M059J (cell line): Measurements from ENCODE around the gene CNTNAP2. TPM values are rescaled to one million over a fixed set of nuclear protein-coding genes. Genes with fewer than 3 reads are reported as not detected.

Source experiments
- DNase-seq: peaks from one replicate; pipeline ENCODE4 v3.0.0-alpha.2; 2012; ENCODE audit warnings: low read depth
- total RNA-seq: library from RNA; depleted of rRNA; stranded (reverse); fragments of >200 nt; shearing (Covaris generic); gene quantifications from 2 replicates; pipeline ENCODE4 v1.2.3, GENCODE V29; 2014; rRNA removed

The CNTNAP2 gene
- total RNA-seq: not detected in 2 replicates

DNA sequence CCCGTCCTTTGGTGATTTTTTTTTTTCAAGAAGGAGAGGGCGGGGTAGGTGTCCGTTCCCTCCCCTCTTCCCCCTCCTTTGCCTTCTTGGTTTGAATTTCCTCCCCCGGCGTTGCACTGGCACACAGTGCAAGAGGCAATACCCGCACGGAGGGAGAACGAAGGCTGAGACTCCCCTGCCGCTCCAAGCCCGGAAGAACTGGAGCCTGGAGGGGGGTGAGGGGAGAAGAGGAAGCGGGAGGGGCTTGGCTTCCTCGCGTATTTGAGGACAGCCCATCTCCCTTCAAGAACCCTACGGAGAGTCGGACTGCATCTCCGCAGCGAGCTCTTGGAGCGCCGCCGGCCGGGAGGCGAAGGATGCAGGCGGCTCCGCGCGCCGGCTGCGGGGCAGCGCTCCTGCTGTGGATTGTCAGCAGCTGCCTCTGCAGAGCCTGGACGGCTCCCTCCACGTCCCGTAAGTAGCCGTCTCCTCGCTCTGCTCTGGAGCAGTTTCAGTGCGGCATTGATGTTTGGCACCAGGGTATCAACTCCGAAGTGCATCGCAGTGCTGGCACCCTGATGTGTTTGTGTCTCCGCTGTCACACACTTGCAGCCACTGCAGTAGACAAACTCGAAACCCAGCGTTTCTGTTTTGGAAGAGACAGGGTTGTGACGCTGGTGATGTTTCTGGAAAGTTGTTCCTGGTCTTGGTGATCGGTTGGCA is at the start of gene CNTNAP2:
Gene CNTNAP2 (plus strand): TSS at position 281 of the 702 bp plus-strand sequence. CDS start 76 bp downstream, at position 357.
- no peak for DNase-seq

DNA sequence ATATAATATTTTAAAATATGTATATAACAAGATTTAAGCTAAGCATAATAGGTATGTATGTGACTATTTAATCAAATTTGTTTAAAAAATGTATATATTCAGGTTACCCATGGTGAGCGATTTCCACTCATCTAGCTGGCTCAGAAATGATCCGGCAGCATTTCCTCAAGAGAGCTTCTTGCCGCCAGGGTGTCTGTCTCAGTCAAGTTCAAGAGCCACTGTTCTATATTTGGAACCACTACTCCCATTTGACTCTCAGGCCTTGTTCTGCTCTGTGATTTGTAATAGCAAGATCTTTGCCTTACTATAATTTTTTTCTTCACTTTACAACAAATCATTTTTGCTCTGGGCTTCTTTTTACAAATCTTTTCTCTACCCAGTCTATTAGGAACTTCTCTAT is 48.7 kb upstream of the CNTNAP2 start:
- no peak for DNase-seq

DNA sequence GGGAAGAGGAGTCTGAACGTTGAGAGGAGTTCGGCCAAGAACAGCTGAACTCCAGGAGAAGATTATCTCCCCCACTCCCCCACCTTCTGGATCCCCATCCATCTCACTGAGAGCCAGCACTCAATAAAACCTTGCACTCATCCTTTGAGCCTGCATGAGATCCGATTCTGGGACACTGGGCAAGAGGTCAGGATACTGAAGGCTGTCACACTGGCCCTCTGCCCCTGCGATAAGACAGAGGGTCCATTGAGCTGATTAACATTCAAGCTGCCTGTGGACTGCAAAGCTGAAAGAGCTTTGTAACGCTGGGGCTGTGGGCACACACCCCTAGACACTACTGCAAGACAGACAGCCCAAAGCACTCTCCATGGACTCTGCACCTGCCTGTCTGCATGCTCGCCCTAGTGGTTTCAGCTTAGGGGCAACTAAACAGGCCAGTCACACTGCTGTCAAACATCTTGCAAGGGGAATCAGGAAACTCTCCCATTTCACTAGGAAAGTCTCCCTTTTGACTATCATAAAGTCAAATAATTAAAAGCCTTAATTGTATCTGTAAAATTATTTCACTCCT is 42.3 kb upstream of the CNTNAP2 start:
- DNase-seq: no peak

- DNase-seq: no peak
Measured at GRCh38 chr7:146076344-146076743, 40.3 kb upstream of the CNTNAP2 start.

DNA sequence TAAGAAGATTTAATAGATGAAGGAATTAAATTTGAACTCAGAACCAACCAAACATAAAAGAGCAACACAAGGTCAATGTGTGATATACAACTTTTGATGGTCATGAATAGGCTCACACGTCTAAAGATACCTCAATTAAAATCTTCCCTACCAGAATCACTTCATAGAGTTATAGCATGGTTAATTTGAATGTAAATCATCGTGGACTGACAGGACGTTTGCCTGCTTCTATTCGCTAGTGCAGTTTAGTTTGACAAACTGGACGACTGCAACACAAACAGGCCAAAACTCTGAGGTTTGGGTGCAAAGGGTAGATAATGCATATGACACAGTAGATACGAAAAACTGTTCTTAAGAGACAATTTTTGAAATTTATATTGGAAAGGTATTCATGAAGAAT is 32.5 kb upstream of the CNTNAP2 start:
- no peak for DNase-seq

GRCh38 chr7:146090023-146090645 is 26.5 kb upstream of the CNTNAP2 start:
- DNase-seq: peak; percentile 30

GRCh38 chr7:146094356-146094755 is 22.2 kb upstream of the CNTNAP2 start:
- no peak for DNase-seq

GRCh38 chr7:146096994-146097393 is 19.6 kb upstream of the CNTNAP2 start:
- no peak for DNase-seq

DNA sequence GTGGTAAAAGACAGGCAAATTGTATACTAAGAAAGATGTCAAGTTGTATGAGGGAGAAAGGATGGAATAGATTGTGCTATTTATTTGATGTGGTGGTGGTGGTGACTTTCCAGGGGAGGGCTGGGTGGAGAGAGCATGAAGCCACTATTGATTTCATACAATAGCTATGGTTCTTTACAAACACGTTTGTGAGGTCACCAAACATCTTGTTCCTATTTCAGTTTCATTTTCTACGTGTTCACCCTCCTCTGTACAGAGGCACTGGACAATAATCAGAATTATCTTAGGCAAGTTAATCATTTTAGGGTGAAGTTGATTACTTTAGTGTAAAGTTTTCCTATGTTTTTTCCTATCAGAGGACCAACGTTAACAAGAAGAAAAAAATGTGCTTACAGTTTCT is 10.3 kb upstream of the CNTNAP2 start:
- DNase-seq: no peak

DNA sequence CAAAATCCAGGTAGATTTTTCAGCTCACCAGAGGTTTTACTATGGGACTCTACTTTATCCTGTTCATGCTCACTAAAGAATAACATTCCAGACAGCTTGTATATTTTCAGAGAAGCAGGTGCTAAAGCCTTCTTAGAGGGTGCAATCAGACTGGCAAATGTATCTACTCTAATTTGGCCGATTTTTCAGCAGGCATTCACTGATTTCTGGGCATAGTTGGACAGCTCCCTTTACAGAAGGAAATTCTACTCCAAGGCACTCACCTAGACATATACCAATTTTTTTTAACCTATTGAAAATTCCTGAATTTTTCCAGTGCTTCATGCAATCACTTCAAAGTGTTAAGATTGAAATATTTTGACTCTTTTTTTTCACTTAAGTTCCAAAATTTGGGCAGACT is 3.8 kb upstream of the CNTNAP2 start:
- no peak for DNase-seq

DNA sequence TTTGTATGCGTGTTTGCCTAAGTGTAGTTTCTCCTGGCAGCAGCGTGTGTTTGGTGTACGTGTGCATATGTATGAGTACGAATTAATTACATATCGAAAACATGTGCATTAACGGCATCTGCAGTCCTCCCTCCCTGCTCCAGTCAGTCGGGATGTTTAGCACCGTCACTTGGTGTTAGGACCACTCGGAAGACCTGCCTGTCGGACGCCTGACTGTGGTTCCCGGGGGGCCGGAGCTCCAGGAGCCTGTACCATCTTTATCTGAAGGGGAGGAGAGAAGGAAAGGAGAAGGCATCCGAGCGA is 1.1 kb upstream of the CNTNAP2 start:
- DNase-seq: no peak

GRCh38 chr7:146115851-146116520 is 615 bp upstream of the CNTNAP2 start:
- peak; percentile 4 for DNase-seq

DNA sequence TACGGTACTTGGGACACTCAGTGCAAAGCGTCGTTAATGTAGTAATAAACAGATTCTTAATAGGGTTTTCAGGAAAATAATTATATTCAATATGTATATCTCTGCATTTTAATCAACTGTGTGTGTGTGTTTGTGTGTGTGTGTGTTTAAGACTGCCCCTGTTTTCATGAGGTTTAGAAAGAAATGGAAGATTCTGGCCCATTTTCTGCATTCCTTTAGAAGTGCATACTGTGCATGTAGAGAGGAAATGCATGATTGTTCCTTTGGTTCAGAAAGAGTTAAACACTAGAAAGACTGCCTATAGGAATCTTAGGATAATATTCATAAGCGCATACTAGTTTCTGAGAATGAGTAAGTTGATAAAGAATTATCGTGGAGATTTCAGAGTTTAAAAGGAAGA is 975 bp downstream of the CNTNAP2 start:
- no peak for DNase-seq

DNA sequence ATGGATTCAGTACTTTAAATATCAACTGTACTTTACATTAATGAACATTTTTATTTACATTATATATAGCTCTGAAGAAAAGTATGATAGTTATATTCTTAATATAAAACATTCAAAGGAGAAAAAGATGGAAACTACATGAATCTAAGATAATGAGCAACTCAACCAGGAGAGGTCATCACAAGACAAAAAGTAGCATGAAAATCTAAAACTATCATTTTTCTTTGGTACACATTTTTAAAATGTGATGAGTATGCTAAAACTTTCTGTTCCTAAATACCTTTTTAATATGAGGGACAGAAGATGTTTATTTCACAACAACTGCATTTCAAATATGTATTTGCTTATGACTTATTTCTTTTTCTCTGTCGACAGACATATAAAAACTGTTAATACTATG is 2.4 kb downstream of the CNTNAP2 start:
- no peak for DNase-seq

DNA sequence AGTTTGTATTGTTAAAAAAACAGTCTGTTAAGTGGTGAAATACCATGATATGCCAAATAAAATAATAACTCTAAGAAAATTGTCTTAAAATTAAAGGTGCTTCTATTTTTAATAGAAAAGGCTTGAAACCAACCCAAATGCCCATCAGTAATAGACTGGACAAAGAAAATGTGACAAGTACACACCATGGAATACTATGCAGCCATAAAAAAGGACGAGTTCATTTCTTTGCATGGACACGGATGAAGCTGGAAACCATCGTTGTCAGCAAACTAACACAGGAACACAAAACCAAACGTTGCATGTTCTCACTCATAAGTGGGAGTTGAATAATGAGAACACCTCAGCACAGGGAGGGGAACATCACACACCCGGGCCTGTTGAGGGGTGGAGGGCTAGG is 7.1 kb downstream of the CNTNAP2 start:
- DNase-seq: no peak

DNA sequence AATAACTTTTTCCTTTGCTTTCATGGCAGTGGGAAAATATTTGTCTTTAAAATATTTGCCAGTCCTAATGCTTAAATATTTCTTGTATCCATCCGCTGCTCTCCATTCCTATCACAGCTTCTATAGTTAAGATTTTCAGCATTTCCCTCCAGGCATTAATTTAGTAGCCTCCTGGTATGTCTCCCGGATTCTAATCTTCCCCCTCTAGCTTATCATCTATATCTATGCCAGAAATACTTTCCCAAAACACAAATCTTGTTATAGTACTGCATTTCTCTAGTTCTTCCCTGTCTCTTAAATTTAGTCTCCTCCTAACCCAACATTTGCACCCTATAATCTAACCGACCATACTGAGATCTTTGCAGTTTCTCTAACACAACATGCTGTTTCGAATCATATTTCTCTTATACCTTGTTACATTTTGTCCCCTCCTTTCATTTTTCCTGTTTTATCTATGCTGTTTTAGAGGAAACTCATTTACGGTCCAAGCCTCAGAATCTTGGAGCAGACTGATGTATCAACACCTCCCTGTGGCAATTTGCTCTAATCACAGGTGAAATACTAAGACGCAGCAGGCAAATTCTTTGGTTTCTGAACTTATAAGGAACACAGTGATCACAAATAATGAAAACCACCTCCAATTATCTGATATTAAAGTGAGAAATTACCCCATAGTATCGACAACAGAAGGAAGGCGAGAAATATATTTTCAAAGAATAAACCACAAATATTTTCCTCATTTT is 10.3 kb downstream of the CNTNAP2 start:
- DNase-seq: no peak

DNA sequence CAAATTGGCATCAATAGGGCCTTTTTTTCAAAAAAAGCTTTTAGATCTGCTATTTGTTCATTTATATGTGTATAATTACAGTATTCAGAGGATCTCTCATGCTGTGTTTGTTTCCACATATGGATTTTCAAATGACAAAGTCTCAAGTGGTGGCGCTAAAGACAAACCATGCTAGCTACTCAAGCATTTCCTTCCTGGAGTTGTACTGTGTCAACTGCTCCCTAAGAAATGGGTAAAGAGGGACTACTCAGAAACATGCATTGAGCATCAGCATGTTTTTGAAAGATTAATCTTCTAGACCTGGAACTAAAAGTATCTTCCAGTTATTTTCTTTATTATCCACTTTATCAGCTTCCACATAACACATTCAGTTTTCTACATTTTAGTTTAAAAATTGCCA is 12.7 kb downstream of the CNTNAP2 start:
- DNase-seq: no peak

- DNase-seq: no peak
Measured at GRCh38 chr7:146129997-146130396, 13.4 kb downstream of the CNTNAP2 start.

DNA sequence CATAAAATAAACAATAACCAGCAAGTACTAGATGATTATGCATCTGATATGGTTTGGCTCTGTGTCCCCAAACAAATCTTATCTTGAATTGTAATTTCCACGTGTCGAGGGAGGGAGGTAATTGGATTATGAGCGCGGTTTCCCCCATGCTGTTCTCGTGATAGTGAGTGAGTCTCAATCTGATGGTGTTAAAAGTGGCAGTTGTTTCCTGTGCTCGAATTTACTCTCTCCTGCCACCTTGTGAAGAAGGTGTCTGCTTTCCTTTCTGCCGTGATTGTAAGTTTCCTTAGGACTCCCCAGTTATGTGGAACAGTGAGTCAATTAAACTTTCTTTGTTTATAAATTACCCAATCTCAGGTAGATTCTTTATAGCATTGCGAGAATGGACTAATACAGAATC is 15.1 kb downstream of the CNTNAP2 start:
- no peak for DNase-seq

DNA sequence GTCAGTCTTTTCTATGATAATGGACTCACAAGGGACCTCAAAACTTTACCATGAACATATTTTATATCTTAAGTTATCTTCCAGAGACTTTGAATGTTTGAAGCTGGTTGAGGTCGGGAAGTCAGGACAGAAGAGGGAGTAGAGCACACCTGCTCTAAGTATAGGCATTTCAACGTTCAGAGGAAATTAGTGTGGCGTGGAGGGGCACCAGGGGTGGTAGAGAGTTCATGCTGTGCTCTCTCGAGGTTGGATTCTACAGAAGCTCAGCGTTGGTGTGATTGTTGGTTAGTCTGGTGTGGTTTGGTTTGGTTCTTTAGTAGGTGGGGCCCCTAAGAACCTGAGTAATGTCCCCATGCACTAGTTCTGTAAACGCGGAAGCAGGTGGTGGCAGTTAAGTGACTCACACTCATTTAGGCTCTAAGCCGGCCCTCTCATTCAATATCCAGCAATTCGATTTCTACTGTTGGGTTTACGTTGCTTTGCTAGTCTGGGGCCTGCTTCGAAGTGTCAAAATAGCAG is 19.8 kb downstream of the CNTNAP2 start:
- DNase-seq: no peak

DNA sequence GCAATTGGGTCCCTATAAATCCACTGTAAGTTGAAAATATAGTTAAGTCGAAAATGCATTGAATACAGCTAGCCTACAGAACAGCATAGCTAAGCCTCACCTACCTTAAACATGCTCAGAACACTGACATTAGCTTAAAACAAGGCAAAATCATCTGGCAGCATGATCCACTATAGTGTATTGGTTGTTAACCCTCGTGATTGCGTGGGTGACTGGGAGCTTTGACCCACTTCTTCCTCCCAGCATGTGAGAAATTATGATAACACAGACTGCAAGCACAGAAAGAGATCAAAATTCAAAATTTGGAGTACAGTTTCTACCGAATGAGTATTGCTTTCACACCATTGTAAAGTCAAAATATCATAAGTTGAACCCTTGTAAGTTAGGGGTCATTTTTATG is 22.3 kb downstream of the CNTNAP2 start:
- no peak for DNase-seq
